HG03060 (cell line): Measurements from ENCODE around the gene CFAP73.
"Not testable (repeated sequence)": the region's sequence is repeated elsewhere in the genome, so short reads cannot be mapped to it uniquely, and the experiment has no call there.

Source experiments
- ATAC-seq: cut with Tn5 transposase; IDR thresholded peaks from one replicate; pipeline ENCODE4 v1.9.1; 2021; ENCODE audit warnings: low read depth, moderate number of reproducible peaks; ENCODE audit not compliant: unreplicated experiment

Gene CFAP73

DNA sequence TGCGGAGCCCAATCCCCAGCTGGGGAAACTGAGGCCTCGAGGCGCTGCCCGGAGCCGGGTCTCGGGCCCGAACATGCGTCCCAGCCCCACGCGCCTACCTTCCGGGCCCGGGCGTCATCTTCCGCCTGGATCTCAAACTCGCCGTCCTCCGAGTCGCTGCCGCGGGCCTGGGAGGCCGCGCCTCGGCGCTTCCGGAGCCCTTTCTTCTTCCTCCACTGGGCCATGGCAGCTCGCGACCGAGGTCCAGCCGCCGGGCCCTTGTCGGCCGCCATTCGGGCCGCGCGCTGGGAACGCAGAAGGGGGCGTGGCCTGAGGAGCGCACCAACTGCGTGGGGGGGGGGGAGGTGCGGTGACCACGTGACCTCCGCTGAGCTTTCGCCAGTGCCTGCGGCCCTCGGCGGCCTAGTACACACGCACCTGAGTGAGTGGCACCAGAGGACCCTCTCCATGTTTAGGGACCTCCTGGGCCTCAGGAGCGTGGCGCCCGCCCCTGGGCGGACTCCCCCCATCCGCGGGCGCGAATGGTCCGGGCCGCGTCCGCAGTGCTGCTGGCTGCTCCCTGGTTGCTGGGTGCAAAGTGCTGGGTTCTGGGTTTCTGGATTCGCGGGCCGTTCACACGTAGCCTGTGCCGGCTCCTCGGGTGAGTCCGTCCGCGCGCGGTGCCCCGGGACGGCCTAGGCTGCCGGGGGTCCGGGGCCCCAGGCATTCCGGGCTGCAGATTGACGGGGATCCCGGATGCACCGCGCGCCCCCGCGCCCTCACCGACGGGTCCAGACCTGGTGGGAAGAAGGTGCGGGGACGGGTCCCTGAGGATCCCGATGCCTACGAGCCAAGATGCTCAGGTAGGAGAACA lies 35.9 kb downstream of the CFAP73 start, which contains the start of the genes DDX54 and RITA1:
DDX54 (minus strand) TSS at position 299 of the 853 bp plus-strand sequence; CDS start at position 272, 27 bp downstream.
RITA1 (plus strand) TSS at position 542 of the 853 bp plus-strand sequence. CDS start 1,026 bp downstream, outside the sequence.
- no peak for ATAC-seq

DNA sequence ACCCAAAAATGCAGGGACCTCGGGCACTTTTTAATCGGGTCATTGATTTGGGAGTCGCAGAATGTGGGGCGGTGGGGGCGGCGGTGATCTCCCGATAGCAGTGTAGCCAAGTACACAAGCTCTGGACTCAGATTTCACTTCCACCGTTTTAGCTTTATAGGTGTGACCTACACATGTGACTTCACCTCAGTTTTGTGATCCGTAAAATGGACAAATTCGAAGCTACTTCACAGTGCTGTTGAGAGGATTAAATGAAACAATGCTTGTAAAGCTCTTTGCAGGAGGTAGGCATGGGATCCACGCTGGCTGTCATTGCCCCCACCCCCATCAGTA lies 36.5 kb downstream of the CFAP73 start:
- ATAC-seq, result no peak

- ATAC-seq, result no peak
Measured at GRCh38 chr12:113186666-113187325, 37.3 kb downstream of the CFAP73 start.

DNA sequence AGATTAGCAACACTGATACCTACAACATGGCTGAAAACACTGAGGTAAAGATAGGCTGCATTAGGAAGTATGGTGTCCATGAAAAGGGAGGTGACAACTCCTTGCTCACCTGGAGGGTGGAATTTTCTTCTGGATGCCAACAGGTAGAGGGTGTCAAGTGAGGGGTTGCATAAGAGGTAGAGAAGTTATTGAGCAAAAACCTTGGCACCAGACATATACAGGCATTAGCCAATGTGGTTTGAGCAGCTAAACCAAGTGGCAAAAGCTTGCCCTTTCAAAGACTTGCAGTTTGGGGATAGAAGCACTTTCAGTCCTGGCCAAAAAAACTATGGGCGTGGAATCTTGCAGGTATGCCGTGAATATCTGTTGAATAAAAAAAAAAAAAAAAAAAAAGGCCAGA lies 39.8 kb downstream of the CFAP73 start:
- no peak for ATAC-seq

- ATAC-seq, result no peak
Measured at GRCh38 chr12:113190761-113191160, 41.2 kb downstream of the CFAP73 start.

GRCh38 chr12:113191227-113191626 lies 41.7 kb downstream of the CFAP73 start:
- ATAC-seq, result no peak

- no peak for ATAC-seq
Measured at GRCh38 chr12:113194971-113195391, 45.5 kb downstream of the CFAP73 start.

DNA sequence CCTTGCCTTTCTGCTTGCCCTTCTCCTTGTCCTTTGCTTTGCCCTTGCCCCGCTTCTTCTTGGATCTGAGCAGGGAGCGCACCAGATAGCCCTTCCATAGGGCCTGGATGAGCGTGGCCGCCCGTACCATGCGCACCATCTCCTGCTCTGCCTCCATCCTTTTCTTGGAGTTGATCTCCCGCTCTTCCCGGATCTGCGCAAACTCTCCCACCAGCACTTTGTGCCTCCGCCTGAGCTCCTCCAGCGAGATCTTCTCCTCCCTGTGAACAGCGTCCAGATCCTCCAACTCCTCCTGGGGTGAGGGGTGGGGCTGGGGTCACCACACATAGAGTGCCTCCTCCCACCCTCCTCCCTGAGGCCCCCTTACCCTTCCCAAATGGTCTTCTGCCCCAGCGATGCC lies 46.1 kb downstream of the CFAP73 start:
- no peak for ATAC-seq

DNA sequence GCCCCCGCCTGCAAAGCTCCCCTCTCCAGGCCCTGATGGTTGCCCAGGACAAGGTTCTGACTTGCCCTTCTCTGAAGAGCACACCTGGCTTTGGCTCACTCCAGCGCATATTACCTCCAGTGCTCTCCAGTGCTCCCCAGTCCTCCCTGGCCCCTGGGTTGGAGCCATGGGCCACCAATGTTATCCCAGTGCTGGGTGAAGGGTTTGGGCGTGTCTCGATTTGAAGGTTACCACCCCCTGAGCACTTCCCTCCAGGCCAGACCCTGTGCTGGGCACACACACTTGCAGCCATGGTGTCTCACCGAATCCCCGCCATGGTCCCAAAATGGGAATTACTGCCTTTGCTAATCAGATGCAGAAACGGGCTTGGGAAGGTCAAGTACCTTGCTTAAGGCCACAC lies 47.1 kb downstream of the CFAP73 start:
- ATAC-seq, result no peak

GRCh38 chr12:113196990-113197389 lies 47.5 kb downstream of the CFAP73 start:
- no peak for ATAC-seq

- no peak for ATAC-seq
Measured at GRCh38 chr12:113197518-113198077, 48.1 kb downstream of the CFAP73 start.

DNA sequence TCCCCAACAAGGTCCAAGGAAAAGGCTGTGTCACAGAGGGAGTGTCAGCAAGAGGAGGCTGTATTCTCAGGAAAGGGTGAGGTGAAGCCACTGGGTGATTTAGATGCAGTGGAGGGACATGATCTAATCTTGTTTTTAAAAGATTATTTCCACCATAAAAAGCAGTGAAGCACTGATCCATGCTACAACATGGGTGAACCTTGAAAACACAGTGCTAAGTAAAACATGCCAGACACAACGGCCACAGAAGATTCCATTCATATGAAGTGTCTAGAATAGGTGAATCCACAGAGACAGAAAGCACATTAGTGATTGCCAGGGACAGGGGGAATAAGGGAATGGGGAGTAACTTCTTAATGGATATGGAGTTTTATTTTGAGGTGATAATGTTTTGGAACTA lies 48.8 kb downstream of the CFAP73 start:
- no peak for ATAC-seq

DNA sequence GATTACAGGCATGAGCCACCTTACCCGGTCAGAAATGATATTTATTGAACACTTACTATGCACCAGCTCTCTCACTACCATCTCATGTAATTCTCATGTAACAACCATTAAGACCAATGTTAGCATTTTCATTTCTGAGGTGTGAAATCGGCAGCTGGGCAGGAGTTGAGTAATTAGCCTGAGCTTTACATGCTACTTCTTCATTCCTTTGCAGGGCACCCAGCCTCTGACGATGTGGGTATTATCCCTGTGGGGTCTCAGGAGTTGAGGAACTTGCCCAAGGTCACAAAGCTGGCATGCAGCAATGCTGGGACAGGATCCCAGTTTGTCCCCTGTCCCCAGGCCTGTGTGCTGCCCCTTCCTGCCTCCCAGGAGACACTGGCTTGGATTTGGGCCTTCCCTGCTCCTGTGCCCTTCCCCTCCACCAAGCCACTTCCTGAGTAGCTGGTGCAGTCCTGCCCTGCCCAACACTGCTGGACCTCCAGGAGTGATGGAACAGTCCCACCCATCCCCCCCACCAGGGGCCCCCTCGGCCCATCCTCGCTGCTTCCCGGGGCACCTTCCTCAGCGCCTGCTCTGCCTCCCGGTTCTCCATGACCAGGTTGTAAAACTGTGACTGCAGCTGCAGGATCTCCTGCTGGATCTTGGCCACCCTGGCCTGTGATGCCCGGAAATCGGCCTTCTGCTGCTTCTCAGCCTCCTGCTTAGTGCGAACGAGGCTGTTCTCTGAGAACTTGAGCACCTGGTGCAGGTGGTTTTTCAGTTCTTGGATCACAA lies 50.7 kb downstream of the CFAP73 start:
- ATAC-seq, result no peak

DNA sequence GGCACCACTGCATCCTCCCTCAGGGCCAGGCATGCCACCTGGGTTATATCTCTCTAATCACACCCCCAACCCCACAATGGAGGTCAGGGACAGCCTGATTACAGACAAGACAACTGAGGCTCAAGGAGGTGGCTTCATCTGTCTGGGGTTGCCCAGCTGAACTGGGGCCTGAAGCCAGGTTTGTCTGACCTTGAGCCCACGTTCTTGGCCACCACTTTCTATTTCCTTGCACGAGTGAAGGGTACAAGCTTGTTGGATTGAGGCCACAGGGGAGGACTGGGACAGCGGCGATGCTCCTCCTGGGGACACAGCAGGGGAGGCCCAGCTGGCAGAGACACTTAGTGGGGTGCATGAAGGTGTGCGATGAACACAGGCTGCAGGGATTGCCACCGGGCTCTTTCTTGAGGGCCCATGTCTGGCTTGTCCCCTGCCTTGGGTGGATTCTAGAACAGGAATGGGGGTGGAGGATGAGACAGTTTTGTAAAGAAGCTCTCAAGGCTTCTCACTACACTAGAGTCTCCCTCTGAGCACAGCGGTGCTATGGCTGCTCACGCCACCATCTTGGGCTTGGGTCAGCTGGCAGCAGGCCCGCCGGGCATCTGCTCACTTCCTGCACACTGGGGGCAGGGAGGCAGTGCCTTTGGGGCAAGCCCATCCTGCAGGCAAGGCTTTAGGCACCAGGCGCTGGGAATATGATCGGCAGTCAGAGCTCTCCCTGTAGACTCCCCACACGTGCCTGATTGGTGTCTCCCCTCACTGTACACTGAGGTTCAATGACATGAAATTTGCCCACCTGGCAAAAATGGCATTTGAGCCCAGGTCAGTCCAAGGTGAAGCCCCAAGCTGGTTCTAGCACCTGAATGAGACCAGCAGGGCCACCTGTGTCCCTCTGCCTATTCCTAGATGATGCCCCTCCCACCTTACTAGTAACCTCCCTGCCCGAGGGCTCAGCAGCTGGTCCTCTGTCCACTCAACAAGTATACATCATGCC lies 52.0 kb downstream of the CFAP73 start:
- no peak for ATAC-seq

DNA sequence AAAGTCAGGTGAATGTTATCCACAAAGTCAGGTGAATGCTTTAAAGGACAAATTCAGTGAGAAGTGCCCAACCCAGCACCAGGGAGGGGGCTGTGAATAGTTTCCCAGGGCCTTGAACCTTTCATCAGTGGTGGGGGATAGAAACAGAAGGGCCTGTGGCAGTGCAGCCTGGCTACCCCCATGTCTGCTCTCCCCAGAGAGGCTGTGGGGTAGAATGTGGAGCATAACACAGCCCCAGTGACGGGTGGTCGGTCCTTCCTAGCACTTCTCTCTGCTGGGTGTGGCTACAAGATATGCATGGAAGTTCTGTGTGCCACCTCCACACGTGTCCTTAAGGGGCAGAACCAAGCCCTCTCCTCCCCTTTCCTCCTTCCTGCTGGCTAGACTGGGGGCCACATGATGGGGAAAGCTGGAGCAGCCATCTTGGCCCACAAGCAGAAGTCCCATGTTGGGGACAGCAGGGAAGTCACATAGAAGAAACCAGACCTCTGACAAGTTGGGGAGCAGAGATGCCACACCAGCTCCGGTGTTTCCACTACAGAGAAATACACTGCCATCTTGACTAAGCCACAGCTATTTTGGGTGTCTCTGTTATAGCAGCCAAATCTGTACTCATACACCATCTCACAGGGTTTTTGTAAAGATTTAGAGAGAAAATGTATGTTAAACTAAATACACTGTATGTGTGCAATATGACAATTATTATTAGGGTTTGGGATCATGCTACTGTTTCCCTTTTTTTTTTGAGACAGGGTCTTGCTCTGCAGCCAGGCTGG lies 53.0 kb downstream of the CFAP73 start:
- no peak for ATAC-seq

DNA sequence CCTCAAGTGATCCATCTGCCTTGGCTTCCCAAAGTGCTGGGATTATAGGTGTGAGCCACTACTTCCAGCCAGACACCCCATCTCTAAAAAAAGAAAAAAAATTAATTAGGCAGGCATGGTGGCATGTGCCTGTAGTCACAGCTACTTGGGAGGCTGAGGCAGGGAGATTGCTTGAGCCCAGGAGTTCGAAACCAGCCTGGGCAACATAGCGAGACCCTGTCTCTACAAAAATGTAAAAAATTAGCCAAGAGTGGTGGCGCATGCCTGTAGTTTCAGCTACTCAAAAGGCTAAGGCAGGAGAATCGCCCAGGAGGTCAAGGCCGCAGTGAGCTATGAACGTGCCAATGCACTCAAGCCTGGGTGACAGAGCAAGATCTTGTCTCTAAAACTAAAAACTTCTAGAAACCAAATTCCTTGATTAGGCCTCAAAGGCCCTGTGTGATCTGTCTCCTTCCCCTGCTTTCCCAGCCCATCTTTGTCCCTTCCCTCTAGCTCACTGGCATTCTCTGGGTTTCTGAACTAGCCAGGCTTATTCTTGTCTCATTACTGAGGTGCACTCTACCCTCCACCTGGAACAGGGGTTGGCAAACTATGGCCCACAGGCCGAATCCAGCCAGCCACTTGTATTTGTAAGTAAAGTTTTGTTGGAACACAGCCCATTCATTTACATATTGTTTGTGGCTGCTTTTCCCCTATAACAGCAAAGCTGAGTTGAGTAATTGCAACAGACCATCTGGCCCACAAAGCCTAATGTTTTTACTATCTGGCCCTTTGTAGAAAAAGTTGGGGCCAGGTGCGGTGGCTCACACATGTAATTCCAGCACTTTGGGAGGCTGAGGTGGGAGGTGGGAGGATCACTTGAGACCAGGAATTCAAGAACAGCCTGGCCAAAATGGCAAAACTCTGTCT lies 54.6 kb downstream of the CFAP73 start:
- ATAC-seq, result no peak

DNA sequence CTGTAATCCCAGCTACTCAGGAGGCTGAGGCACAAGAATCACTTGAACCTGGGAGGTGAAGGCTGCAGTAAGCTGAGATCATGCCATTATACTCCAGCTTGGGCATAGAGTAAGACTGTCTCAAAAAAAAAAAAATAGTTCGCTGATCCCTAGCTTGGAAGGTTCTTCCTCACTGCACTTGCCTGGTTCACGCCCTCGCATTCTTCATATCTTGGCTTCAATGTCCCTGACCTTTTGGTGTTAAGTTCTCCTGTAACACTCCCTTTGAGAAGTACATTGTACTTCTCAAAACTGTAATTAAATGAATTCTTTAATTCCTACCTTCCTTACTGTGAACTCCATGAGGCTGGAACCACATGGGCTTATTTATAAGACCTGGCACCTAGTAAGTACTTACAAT lies 55.3 kb downstream of the CFAP73 start:
- ATAC-seq, result no peak

- not testable (repeated sequence) for ATAC-seq
Measured at GRCh38 chr12:113206802-113207201, 57.3 kb downstream of the CFAP73 start.
